Neural progenitor cell (in vitro differentiated cells): ENCODE data around the gene DNAJC1.

Experiments
- CTCF ChIP-seq: fragments of 200-600 bp; sonication (generic); IDR thresholded peaks from 2 replicates; pipeline ENCODE4 v1.5.1; 2017; ENCODE audit warnings: antibody characterized with exemption, mild to moderate bottlenecking
- EZH2 ChIP-seq: fragments of 200-600 bp; sonication (generic); IDR thresholded peaks from 2 replicates; pipeline ENCODE4 v1.6.1; 2017; ENCODE audit warnings: antibody characterized with exemption, mild to moderate bottlenecking, moderate library complexity
- EZH2phosphoT487 ChIP-seq: fragments of 200-600 bp; sonication (generic); IDR thresholded peaks from 2 replicates; pipeline ENCODE4 v1.6.1; 2017; ENCODE audit warnings: antibody characterized with exemption

- TF ChIP-seq CTCF (no peak), EZH2 (no peak), EZH2phosphoT487 (no peak)
Measured at GRCh38 chr10:21728618-21729017, 274.9 kb downstream of the DNAJC1 start.
